B cell (primary cell): ENCODE results near the gene LATS2. TPM values are rescaled to one million over a fixed set of nuclear protein-coding genes. Genes with fewer than 3 reads are reported as not detected.

Source experiments
- ATAC-seq: fragments of 200-7000 bp; cut with Tn5 transposase; one replicate; pipeline ENCODE4 v1.10.0; 2021; ENCODE audit warnings: low read depth, mild to moderate bottlenecking, moderate number of reproducible peaks, moderate library complexity
- CTCF ChIA-PET: fragments of 350-600 bp; sonication (Branson Sonifier 250); formaldehyde crosslinking; loops from one replicate; lab custom pipeline; 2021; ENCODE audit warnings: antibody characterized with exemption, inconsistent platforms; lab: Charles Lee
- POLR2A ChIA-PET: fragments of 350-600 bp; sonication (Branson Sonifier 250); formaldehyde crosslinking; loops from one replicate; lab custom pipeline; 2021; ENCODE audit warnings: antibody characterized with exemption; lab: Charles Lee
- DNase-seq: peaks from one replicate; pipeline ENCODE4 v3.0.0; 2013
- H2AFZ ChIP-seq: 2 replicates; pipeline ENCODE4 v1.6.1; 2012; ENCODE audit warnings: mild to moderate bottlenecking, low read depth, low read length; ENCODE audit not compliant: insufficient read depth, poor library complexity, severe bottlenecking
- H3K27ac ChIP-seq, 2 donors: 1 replicate in 1 of 2; 2 replicates in 1 of 2; pipeline ENCODE4 v1.5.1; 2012 to 2013; ENCODE audit warnings: low read length in 2 of 2, mild to moderate bottlenecking in 2 of 2, moderate library complexity in 1 of 2
- H3K27me3 ChIP-seq, 4 experiments: fragments of 200-600 bp in 1 of 4; sonication (generic) in 1 of 4; replicated peaks in 1 of 4; 1 replicate in 2 of 4; 2 replicates in 2 of 4; pipeline versions ENCODE4 v1.6.1 to v1.7.0; 2013 to 2016; ENCODE audit warnings: low read length in 3 of 4, mild to moderate bottlenecking in 2 of 4, mixed read lengths in 1 of 4, moderate library complexity in 1 of 4; ENCODE audit not compliant: insufficient read depth in 4 of 4, control insufficient read depth in 3 of 4; ENCODE audit errors: control extremely low read depth in 1 of 4
- H3K36me3 ChIP-seq, 2 experiments: replicated peaks in 1 of 2; 1 replicate in 1 of 2; 2 replicates in 1 of 2; pipeline versions ENCODE4 v1.6.1 to v1.7.1; 2013; ENCODE audit warnings: low read length in 1 of 2; ENCODE audit not compliant: insufficient read depth in 2 of 2, control insufficient read depth in 1 of 2; ENCODE audit errors: control extremely low read depth in 1 of 2, extremely low read depth in 1 of 2
- H3K4me1 ChIP-seq, 2 donors: fragments of 200-600 bp in 1 of 2; sonication (generic) in 1 of 2; 1 replicate in 1 of 2; 2 replicates in 1 of 2; pipeline versions ENCODE4 v1.5.1 to v1.6.1; 2013 to 2017; ENCODE audit warnings: low read length in 2 of 2; ENCODE audit not compliant: control insufficient read depth in 2 of 2, insufficient read depth in 2 of 2
- H3K4me2 ChIP-seq: replicated peaks from 2 replicates; pipeline ENCODE3; 2012; ENCODE audit warnings: mild to moderate bottlenecking, low read depth, low read length; ENCODE audit not compliant: poor library complexity, severe bottlenecking
- H3K4me3 ChIP-seq, 5 experiments: fragments of 200-600 bp in 1 of 5; sonication (generic) in 1 of 5; 1 replicate in 3 of 5; 2 replicates in 2 of 5; pipeline versions ENCODE4 v1.5.1 to v1.7.0; 2011 to 2016; ENCODE audit warnings: low read length in 4 of 5, mild to moderate bottlenecking in 4 of 5, low read depth in 2 of 5, control low read depth in 1 of 5, moderate library complexity in 1 of 5; ENCODE audit not compliant: insufficient read depth in 1 of 5; ENCODE audit errors: control extremely low read depth in 1 of 5, extremely low read depth in 1 of 5
- H3K79me2 ChIP-seq: fragments of 200-600 bp; sonication (generic); one replicate; pipeline ENCODE4 v1.6.0; 2016; ENCODE audit warnings: low read length; ENCODE audit not compliant: control insufficient read depth, insufficient read depth
- H3K9ac ChIP-seq: fragments of 200-600 bp; sonication (generic); 2 replicates; pipeline ENCODE4 v1.6.1; 2017; ENCODE audit warnings: mild to moderate bottlenecking, low read length, moderate library complexity
- H3K9me3 ChIP-seq, 3 donors: one replicate each; pipeline versions ENCODE4 v1.6.1 to v1.7.1; 2013; ENCODE audit warnings: low read length in 2 of 3; ENCODE audit not compliant: control insufficient read depth in 2 of 3, insufficient read depth in 1 of 3; ENCODE audit errors: control extremely low read depth in 1 of 3
- H4K20me1 ChIP-seq: 2 replicates; pipeline ENCODE4 v1.6.0; 2012; ENCODE audit warnings: mild to moderate bottlenecking, low read length; ENCODE audit not compliant: insufficient read depth, control insufficient read depth, poor library complexity, severe bottlenecking
- H3K27ac Mint-ChIP-seq: one replicate; pipeline ENCODE4 v1.8.0; 2021; ENCODE audit warnings: mixed read lengths
- H3K27me3 Mint-ChIP-seq: one replicate; pipeline ENCODE4 v1.8.0; 2021; ENCODE audit warnings: mixed read lengths
- H3K4me1 Mint-ChIP-seq: one replicate; pipeline ENCODE4 v1.8.0; 2021; ENCODE audit warnings: mixed read lengths
- H3K4me3 Mint-ChIP-seq: one replicate; pipeline ENCODE4 v1.8.0; 2021; ENCODE audit warnings: mixed read lengths
- H3K9me3 Mint-ChIP-seq: one replicate; pipeline ENCODE4 v1.8.0; 2022; ENCODE audit warnings: mixed read lengths; ENCODE audit not compliant: insufficient read depth
- EZH2 ChIP-seq: IDR thresholded peaks from 2 replicates; pipeline ENCODE4 v1.6.1; 2012; ENCODE audit warnings: borderline replicate concordance, low read depth, mild to moderate bottlenecking, moderate library complexity, low read length; ENCODE audit not compliant: insufficient read depth, poor library complexity, severe bottlenecking
- WGBS: methylation state at CpG from one replicate; pipeline ENCODE4 v1.1.5; 2013; ENCODE audit warnings: missing lambda C conversion rate; ENCODE audit not compliant: insufficient coverage; 5-methylcytosine and 5-hydroxymethylcytosine counted together
- intact Hi-C: fragments of 100-400 bp; cut with micrococcal nuclease; formaldehyde crosslinking; loops from one replicate; pipeline ENCODE4 v1.10.0; 2022
- polyA plus RNA-seq: library from polyadenylated mRNA; depleted of rRNA; stranded (reverse); fragments of >200 nt; gene quantifications from 2 replicates; pipeline ENCODE4 v1.2.3, GENCODE V29; 2012
- total RNA-seq, 2 donors: library from RNA; stranded (reverse); fragments of 120-200 nt in 1 of 2; gene quantifications; 1 replicate in 1 of 2; 2 replicates in 1 of 2; pipeline versions ENCODE4 v1.2.3 to v1.2.4, GENCODE V29; 2013 to 2022
- TF ChIP-seq, protein P1 (sequence below): fragments of 200-600 bp; IDR thresholded peaks from one replicate; pipeline ENCODE4 v1.8.0; 2022; ENCODE audit warnings: antibody characterized with exemption, mild to moderate bottlenecking

Gene LATS2
- total and polyA plus RNA-seq, 2 donors (not counting 1 experiment from before 2014, with no cell fraction given): 1.9 to 2.7 TPM

DNA sequence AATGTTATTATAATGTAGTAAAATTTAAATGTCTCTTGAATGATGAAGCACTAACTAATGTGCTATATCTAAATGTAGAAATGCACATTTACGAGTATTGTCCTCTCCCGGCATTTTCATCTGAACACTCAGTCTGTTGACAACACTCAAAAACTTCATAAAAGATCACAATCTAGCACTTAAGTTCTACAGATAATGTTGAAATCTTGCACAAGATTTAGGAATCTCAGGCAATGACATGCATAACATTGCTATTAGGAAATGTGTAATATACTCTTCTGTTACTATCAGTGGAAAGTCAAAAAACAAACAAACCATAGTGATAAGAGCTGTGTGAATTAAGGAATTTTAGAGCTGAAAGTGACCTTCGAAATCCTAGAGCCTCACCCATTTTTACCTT is 121.3 kb downstream of the LATS2 start:
- ChIA-PET CTCF (no interaction called here), POLR2A (no interaction called here)
- Histone ChIP-seq H3K4me1 (peaks cover 0 to 3% of the 10 kb centered on the region in 2 donors), H3K27me3 (peaks cover 0 to 3% (median 0%) of the 10 kb centered on the region in 4 experiments), H3K9me3 (no peaks in the 10 kb centered on the region), H3K9ac (no peak overlapping the region), H3K4me2 (no peak overlapping the region), H3K79me2 (no peaks in the 10 kb centered on the region), H3K4me3 (no peak overlapping the region), H3K27ac (no peak overlapping the region), H3K36me3 (no peaks in the 10 kb centered on the region), H4K20me1 (no peaks in the 10 kb centered on the region), H2AFZ (no peak overlapping the region)
- no CpG with 5 or more reads among the region's 3 CpGs for WGBS
- intact Hi-C loops: no loop called here
- H3K9me3 Mint-ChIP-seq: no peaks in the 10 kb centered on the region
- no peak for DNase-seq
- peaks cover 2% of the 10 kb centered on the region for H3K4me1 Mint-ChIP-seq
- H3K4me3 Mint-ChIP-seq: no peak overlapping the region
- no peak overlapping the region for H3K27ac Mint-ChIP-seq
- H3K27me3 Mint-ChIP-seq: peaks cover 28% of the 10 kb centered on the region
- ATAC-seq: no peak
- TF ChIP-seq, protein P1, sequence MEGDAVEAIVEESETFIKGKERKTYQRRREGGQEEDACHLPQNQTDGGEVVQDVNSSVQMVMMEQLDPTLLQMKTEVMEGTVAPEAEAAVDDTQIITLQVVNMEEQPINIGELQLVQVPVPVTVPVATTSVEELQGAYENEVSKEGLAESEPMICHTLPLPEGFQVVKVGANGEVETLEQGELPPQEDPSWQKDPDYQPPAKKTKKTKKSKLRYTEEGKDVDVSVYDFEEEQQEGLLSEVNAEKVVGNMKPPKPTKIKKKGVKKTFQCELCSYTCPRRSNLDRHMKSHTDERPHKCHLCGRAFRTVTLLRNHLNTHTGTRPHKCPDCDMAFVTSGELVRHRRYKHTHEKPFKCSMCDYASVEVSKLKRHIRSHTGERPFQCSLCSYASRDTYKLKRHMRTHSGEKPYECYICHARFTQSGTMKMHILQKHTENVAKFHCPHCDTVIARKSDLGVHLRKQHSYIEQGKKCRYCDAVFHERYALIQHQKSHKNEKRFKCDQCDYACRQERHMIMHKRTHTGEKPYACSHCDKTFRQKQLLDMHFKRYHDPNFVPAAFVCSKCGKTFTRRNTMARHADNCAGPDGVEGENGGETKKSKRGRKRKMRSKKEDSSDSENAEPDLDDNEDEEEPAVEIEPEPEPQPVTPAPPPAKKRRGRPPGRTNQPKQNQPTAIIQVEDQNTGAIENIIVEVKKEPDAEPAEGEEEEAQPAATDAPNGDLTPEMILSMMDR: no peak
- TF ChIP-seq EZH2: no peak

DNA sequence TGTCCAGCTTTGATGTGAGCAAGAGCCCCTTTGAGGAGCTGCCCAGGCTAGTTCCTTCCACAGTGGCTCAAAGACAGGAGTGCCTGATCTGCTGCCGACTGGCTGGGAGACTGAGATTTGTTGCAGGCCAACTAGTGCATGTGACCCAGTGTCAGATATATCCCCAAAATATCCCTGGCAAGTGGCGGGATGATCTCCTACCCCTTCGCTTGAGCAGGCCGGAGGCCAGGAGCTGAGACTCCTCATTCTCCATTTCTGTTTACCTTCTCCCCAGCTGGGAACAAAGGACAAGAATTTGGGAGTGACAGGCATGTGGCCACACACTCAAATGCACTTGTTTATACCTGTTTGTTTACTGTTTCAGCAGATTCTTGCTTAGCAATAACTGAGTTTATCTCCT is 121.7 kb downstream of the LATS2 start:
- TF ChIP-seq, protein P1: no peak
- TF ChIP-seq EZH2: no peak
- no peaks in the 10 kb centered on the region for H3K9me3 ChIP-seq
- no peak overlapping the region for H3K4me3 ChIP-seq
- no peaks in the 10 kb centered on the region for H3K36me3 ChIP-seq
- H3K4me2 ChIP-seq: no peak overlapping the region
- H2AFZ ChIP-seq: no peak overlapping the region
- no peak overlapping the region for H3K9ac ChIP-seq
- peaks cover 26% of the 10 kb centered on the region for H3K27me3 Mint-ChIP-seq
- no peaks in the 10 kb centered on the region for H3K79me2 ChIP-seq
- peaks cover 0 to 3% (median 0%) of the 10 kb centered on the region in 4 experiments for H3K27me3 ChIP-seq
- no peak overlapping the region for H3K4me3 Mint-ChIP-seq
- 88% methylated on average over 3 of the region's 4 CpGs for WGBS
- H3K27ac ChIP-seq: no peak overlapping the region
- DNase-seq (no peak), ATAC-seq (no peak)
- H3K4me1 ChIP-seq: peaks cover 0 to 3% of the 10 kb centered on the region in 2 donors
- POLR2A ChIA-PET: no interaction called here
- no peaks in the 10 kb centered on the region for H4K20me1 ChIP-seq
- intact Hi-C loops: no loop called here
- CTCF ChIA-PET: no interaction called here
- H3K27ac Mint-ChIP-seq: no peak overlapping the region
- no peaks in the 10 kb centered on the region for H3K9me3 Mint-ChIP-seq
- H3K4me1 Mint-ChIP-seq: peaks cover 2% of the 10 kb centered on the region
